MM.1S (cell line): ENCODE measurements around the gene ENHO.

Source experiments
- CTCF ChIP-seq: fragments of 300-600 bp; sonication (generic); IDR thresholded peaks from 2 replicates; pipeline ENCODE4 v1.5.1; 2016; ENCODE audit warnings: antibody characterized with exemption, low read length, mixed read lengths
- EZH2 ChIP-seq: fragments of 300-600 bp; sonication (generic); optimal IDR thresholded peaks from 2 replicates; pipeline ENCODE3; 2017; ENCODE audit warnings: low read depth, mild to moderate bottlenecking, antibody characterized with exemption, low read length, mixed read lengths

GRCh38 chr9:34521406-34522045 is 1.3 kb downstream of the ENHO start:
- TF ChIP-seq EZH2 (no peak), CTCF (no peak)
